ENCODE results near the gene COLEC11.

The COLEC11 gene

DNA sequence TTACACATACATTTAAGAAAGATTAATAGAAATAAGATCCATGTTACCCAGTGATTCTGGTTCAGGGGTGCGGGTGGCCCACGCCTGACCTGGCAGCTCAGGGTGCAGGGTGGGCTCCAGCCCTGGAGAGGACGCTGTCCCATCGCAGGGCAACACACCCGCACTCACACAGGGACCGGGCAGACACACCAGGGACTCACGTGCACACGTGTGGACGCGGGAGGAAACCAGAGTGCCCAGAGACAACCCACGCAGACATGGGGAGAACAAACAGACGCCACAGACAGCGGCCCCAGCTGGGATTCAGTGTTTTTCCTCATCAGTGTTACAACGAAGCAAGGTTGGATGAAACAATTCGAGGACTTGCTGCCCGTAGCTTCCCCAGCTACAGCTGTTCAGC is 54.7 kb downstream of the COLEC11 start:
- no peak overlapping the region for H3K4me3 ChIP-seq (replicated peaks in 1 of 2; ENCODE audit: low read depth in 2 of 2, low read length in 2 of 2)
- no peak for DNase-seq (ENCODE audit: low read depth in 2 of 2)
- TF ChIP-seq, protein P1, sequence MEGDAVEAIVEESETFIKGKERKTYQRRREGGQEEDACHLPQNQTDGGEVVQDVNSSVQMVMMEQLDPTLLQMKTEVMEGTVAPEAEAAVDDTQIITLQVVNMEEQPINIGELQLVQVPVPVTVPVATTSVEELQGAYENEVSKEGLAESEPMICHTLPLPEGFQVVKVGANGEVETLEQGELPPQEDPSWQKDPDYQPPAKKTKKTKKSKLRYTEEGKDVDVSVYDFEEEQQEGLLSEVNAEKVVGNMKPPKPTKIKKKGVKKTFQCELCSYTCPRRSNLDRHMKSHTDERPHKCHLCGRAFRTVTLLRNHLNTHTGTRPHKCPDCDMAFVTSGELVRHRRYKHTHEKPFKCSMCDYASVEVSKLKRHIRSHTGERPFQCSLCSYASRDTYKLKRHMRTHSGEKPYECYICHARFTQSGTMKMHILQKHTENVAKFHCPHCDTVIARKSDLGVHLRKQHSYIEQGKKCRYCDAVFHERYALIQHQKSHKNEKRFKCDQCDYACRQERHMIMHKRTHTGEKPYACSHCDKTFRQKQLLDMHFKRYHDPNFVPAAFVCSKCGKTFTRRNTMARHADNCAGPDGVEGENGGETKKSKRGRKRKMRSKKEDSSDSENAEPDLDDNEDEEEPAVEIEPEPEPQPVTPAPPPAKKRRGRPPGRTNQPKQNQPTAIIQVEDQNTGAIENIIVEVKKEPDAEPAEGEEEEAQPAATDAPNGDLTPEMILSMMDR (IDR thresholded peaks at IDR 0.05; ENCODE audit: low read depth, low read length) = no peak

DNA sequence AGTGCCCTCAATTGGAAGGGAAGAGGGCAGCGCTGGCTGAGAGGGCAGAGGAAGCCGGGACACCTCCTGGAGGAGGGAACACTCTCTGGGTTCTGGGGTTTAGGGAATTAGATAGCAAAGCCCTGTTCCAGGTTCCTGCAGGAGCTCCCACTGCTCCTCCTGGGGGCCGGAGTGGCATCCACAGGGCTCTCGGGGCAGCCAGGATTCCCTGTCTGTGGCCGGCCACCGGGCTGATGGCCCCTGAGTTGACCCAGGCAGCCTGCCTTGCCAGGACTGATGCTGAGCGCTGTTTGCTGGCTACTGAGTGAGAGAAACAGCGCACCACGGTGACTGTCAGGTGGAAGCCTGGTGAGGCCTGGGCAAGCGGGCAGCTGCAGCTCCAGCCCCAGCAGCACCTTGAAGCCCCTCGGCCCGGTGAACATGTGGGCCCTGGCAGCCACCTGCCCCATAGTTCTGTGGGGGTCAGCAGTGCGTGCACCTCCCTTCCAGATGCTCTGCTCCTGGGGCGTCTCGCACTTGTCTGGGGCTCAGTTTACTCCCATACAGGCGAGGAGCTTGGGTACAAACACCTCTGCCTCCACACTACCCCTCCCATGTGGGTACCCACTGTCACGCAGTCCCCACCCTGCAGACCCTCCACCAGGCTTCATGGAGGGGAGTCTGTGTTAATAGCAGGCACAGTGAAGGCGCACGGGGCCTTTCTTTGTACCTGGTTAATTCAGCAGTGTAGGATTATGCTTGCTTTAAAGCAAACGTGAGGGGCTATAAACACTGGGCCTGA is 55.4 kb downstream of the COLEC11 start:
- no peak overlapping the region for H3K4me3 ChIP-seq (replicated peaks in 1 of 2; ENCODE audit: low read depth in 2 of 2, low read length in 2 of 2)
- TF ChIP-seq, protein P1 (IDR thresholded peaks at IDR 0.05; ENCODE audit: low read depth, low read length) = no peak
- no peak for DNase-seq (ENCODE audit: low read depth in 2 of 2)

DNA sequence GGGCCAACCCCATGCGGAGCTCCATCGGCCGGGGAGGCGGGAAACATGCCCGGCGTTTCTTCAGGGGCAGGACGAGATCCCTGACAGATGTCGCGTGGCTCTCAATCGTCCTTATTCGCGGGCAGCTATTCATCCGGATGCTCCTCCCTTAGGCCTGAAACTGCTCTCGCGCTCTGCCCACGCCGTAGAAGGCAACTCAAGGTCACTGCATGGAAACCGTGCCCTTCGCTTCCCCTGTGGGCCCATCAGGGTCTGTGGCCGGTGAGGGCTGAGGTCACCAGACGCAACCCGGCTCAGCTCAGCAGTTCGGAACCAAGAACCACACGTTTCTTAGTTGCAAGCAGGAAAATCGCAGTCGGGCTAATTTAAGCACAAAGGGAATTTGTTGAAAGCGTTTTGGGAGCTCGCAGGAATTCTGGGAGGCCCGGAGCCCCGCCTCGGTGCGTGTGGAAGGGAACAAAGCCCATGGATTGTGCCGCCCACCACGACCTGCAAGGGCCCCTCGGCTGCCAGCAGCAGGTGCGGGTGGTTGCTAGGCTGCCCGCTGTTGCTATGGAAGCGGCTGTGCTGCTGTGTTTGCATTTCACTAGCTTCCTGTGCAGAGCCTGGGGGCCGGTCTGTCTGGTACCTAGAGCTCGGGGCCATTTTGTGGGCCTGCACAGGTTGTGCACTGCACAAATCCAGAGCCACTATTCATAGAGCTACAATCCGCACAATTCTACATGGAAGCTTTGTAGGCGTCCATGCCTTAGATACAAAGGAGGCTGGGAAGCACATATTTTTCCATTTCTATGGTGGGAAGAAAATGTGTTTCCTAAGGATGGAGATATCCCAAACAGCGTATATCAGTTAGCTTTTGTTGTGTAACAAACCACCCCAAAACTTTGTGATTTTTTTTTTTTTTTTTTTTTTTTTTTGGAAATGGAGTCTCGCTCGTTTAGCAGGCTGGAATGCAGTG is 57.1 kb downstream of the COLEC11 start:
- peak; percentile 43 to 54 for DNase-seq (ENCODE audit: low read depth in 2 of 2)
- TF ChIP-seq, protein P1 (IDR thresholded peaks at IDR 0.05; ENCODE audit: low read depth, low read length) = no peak
- peak overlapping the region; percentile 2 to 21 for H3K4me3 ChIP-seq (replicated peaks in 1 of 2; ENCODE audit: low read depth in 2 of 2, low read length in 2 of 2)

DNA sequence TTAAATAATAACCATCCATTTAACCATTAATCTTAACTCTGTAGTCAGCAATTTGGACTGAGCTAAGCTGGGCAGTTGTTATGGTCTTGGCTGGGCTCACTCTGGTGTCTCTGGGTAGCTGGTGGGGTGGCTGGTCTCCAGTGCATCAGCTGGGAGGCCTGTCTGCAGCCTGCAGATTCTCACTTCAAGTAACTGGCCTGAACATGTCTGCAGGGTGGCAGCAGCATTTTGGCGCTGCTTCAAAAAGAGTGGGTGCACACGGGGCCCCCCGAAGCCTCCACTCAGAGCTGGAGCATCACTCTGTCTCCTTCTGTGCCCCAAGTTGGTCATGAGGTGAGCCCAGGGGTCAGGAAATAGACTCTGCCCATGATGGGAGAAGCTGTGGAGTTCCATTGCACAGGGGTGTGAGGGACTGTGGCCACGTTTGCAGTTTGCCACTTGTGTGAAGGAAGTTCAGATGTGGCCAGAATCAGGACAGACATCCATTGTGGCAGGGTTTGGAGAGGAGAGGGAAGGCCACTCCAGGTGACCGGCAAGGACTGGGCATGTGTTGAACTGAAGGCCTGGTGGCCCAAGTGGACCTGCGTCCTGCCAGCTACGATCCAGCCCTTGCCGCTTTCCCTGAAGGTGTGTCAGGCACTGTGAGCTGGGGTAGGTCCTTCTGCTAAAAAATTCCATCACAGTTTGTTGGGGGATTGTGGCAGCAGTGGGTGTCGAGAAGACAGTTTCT is 58.1 kb downstream of the COLEC11 start:
- no peak for DNase-seq (ENCODE audit: low read depth in 2 of 2)
- TF ChIP-seq, protein P1 (IDR thresholded peaks at IDR 0.05; ENCODE audit: low read depth, low read length) = no peak
- H3K4me3 ChIP-seq (replicated peaks in 1 of 2; ENCODE audit: low read depth in 2 of 2, low read length in 2 of 2) = no peak overlapping the region

DNA sequence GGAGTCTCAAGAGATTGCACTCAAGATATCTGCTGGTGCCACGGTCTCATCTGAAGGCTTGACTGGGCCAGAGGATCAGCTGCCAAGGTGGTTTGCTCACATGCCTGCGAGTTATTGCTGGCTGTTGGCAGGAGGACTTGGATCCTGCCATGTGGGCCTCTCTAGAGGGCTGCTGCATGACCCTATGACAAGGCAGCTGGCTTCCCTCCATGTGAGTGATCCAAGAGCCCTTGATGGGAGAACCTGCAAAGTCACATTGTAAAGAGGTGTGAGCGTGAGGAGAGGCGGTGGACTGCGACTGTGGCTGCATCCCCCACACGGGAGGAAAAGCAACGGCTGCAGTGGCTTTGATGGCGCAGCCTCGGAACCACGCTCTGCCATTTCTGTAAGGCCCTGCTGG is 59.1 kb downstream of the COLEC11 start:
- H3K4me3 ChIP-seq (replicated peaks in 1 of 2; ENCODE audit: low read depth in 2 of 2, low read length in 2 of 2) = no peak overlapping the region
- TF ChIP-seq, protein P1 (IDR thresholded peaks at IDR 0.05; ENCODE audit: low read depth, low read length) = no peak
- DNase-seq (ENCODE audit: low read depth in 2 of 2) = no peak

DNA sequence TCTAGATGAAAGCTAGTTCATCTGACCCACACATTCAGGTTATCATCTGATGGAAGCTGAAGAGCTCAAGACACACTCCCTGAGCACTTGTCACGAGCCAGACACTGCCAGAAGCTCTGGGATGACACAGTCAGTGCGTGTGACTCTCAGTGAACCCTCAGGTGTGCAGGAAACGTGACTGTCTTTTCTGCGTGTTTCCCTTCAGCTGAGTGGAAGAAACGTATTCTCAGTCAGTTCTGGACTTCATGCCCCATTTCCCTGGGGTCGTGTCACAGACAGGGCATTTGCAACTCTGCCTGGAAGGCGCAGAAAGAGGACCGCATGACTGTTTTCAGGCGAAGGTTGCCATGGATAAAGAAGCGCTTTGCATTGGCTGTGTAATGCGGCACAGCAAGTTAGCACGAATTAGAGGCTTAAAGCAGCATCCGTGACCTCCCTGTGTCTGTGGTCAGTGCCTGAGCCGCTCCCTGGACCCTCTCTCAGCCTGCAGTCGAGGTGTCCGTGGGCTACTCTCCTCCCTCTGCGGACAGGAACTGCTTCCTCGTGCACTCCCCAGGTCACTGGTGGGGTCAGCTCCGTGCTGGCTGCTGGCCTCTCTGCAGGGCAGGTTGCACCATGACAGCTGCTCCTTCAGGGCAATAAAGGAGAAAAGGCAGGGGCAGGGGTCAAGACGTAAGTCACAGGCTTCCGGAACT is 59.8 kb downstream of the COLEC11 start:
- no peak overlapping the region for H3K4me3 ChIP-seq (replicated peaks in 1 of 2; ENCODE audit: low read depth in 2 of 2, low read length in 2 of 2)
- DNase-seq (ENCODE audit: low read depth in 2 of 2) = no peak
- TF ChIP-seq, protein P1 (IDR thresholded peaks at IDR 0.05; ENCODE audit: low read depth, low read length) = no peak

Data from cardiac fibroblast (primary cell).